SU-DHL-6 (cell line): ENCODE data around the gene HCN1.

Experiments
- H2AFZ ChIP-seq: fragments of 200-600 bp; sonication (generic); 2 replicates; pipeline ENCODE4 v1.6.1; 2014; ENCODE audit warnings: low read depth, mild to moderate bottlenecking, moderate library complexity, mixed read lengths, antibody characterized with exemption, low read length; ENCODE audit not compliant: severe bottlenecking
- H3F3A ChIP-seq: fragments of 200-600 bp; shearing (Covaris generic); 2 replicates; pipeline ENCODE4 v1.6.0; 2016; ENCODE audit warnings: antibody characterized with exemption, mild to moderate bottlenecking; ENCODE audit not compliant: insufficient read depth
- H3K27ac ChIP-seq: fragments of 200-600 bp; sonication (generic); 2 replicates; pipeline ENCODE4 v1.5.1; 2016; ENCODE audit warnings: low read depth, mild to moderate bottlenecking, low read length, moderate library complexity, mixed read lengths
- H3K27me3 ChIP-seq: fragments of 200-600 bp; sonication (generic), shearing (Covaris generic); 2 replicates; pipeline ENCODE4 v1.6.0; 2014; ENCODE audit warnings: mild to moderate bottlenecking, low read length
- H3K36me3 ChIP-seq: fragments of 200-600 bp; sonication (generic); 2 replicates; pipeline ENCODE4 v1.6.1; 2014; ENCODE audit warnings: mild to moderate bottlenecking, low read length, mixed read lengths
- H3K4me2 ChIP-seq: fragments of 300-600, 200-600 bp; shearing (Covaris generic), sonication (generic); 2 replicates; pipeline ENCODE4 v1.6.0; 2014; ENCODE audit warnings: low read length, low read depth, mild to moderate bottlenecking; ENCODE audit not compliant: poor library complexity, severe bottlenecking
- H3K4me3 ChIP-seq: fragments of 200-600 bp; sonication (generic); 2 replicates; pipeline ENCODE4 v1.5.1; 2014; ENCODE audit warnings: antibody characterized with exemption, low read length, mild to moderate bottlenecking, mixed read lengths; ENCODE audit not compliant: insufficient read depth, poor library complexity, severe bottlenecking
- H3K79me2 ChIP-seq: fragments of 200-600 bp; sonication (generic); 2 replicates; pipeline ENCODE4 v1.6.1; 2014; ENCODE audit warnings: mild to moderate bottlenecking, low read length, moderate library complexity; ENCODE audit not compliant: insufficient read depth
- H3K9ac ChIP-seq: fragments of 200-600 bp; sonication (generic); 2 replicates; pipeline ENCODE4 v1.7.0; 2014; ENCODE audit warnings: mild to moderate bottlenecking, low read length
- H3K9me2 ChIP-seq: fragments of 200-600 bp; sonication (generic); replicated peaks from 2 replicates; pipeline ENCODE4 v1.6.1; 2014; ENCODE audit warnings: low read length; ENCODE audit not compliant: insufficient read depth
- H3K9me3 ChIP-seq: fragments of 200-600 bp; sonication (generic); 2 replicates; pipeline ENCODE4 v1.6.1; 2014; ENCODE audit warnings: low read length, mixed read lengths; ENCODE audit not compliant: insufficient read depth
- H4K20me1 ChIP-seq: fragments of 200-600 bp; sonication (generic); 2 replicates; pipeline ENCODE4 v1.6.1; 2014; ENCODE audit warnings: low read depth, mild to moderate bottlenecking, antibody characterized with exemption, low read length, moderate library complexity, mixed read lengths
- CTCF ChIP-seq: fragments of 200-600 bp; sonication (generic); IDR thresholded peaks from one replicate; pipeline ENCODE4 v1.5.1; 2017; ENCODE audit warnings: antibody characterized with exemption, mild to moderate bottlenecking, low read length, moderate library complexity; ENCODE audit not compliant: insufficient read depth, poor library complexity, severe bottlenecking
- EZH2phosphoT487 ChIP-seq: fragments of 200-600 bp; sonication (generic), shearing (Covaris generic); conservative IDR thresholded peaks from 2 replicates; pipeline ENCODE4 v1.6.1; 2018; ENCODE audit warnings: mild to moderate bottlenecking, antibody characterized with exemption, low read length, moderate library complexity, mixed read lengths

Gene HCN1

GRCh38 chr5:45623832-45624231 is 72.3 kb downstream of the HCN1 start:
- H3F3A ChIP-seq, result no peaks in the 10 kb centered on the region
- H3K9ac ChIP-seq, result no peak overlapping the region
- H3K79me2 ChIP-seq, result no peaks in the 10 kb centered on the region
- no peaks in the 10 kb centered on the region for H3K9me3 ChIP-seq
- H4K20me1 ChIP-seq, result no peaks in the 10 kb centered on the region
- no peak overlapping the region for H3K4me2 ChIP-seq
- no peak overlapping the region for H3K4me3 ChIP-seq
- H3K36me3 ChIP-seq, result no peaks in the 10 kb centered on the region
- no peaks in the 10 kb centered on the region for H3K9me2 ChIP-seq
- no peak for TF ChIP-seq CTCF
- no peak for TF ChIP-seq EZH2phosphoT487
- no peaks in the 10 kb centered on the region for H3K27me3 ChIP-seq
- H3K27ac ChIP-seq, result no peak overlapping the region
- no peak overlapping the region for H2AFZ ChIP-seq

- Histone ChIP-seq H3K27me3 (no peaks in the 10 kb centered on the region), H3K9ac (no peak overlapping the region), H3K9me2 (no peaks in the 10 kb centered on the region), H3K36me3 (no peaks in the 10 kb centered on the region), H3K4me3 (no peak overlapping the region), H3K79me2 (no peaks in the 10 kb centered on the region), H2AFZ (no peak overlapping the region), H3K4me2 (no peak overlapping the region), H3F3A (no peaks in the 10 kb centered on the region), H3K9me3 (no peaks in the 10 kb centered on the region), H3K27ac (no peak overlapping the region), H4K20me1 (no peaks in the 10 kb centered on the region)
- TF ChIP-seq CTCF (no peak), EZH2phosphoT487 (no peak)
These were observed 73.8 kb downstream of the HCN1 start for GRCh38 chr5:45622365-45622764.

GRCh38 chr5:45617859-45618416 is 78.2 kb downstream of the HCN1 start:
- no peaks in the 10 kb centered on the region for H3F3A ChIP-seq
- H3K9me2 ChIP-seq, result no peaks in the 10 kb centered on the region
- no peaks in the 10 kb centered on the region for H3K79me2 ChIP-seq

More at GRCh38 chr5:45617859-45618416, 78.2 kb downstream of the HCN1 start:
- no peaks in the 10 kb centered on the region for H4K20me1 ChIP-seq
- H3K27ac ChIP-seq, result no peak overlapping the region
- no peak overlapping the region for H3K4me3 ChIP-seq
- H3K27me3 ChIP-seq, result no peaks in the 10 kb centered on the region
- H3K4me2 ChIP-seq, result no peak overlapping the region
- H3K9ac ChIP-seq, result no peak overlapping the region
- TF ChIP-seq EZH2phosphoT487, result no peak
- TF ChIP-seq CTCF, result no peak
- no peak overlapping the region for H2AFZ ChIP-seq
- H3K36me3 ChIP-seq, result no peaks in the 10 kb centered on the region
- no peaks in the 10 kb centered on the region for H3K9me3 ChIP-seq
